ENCODE results near the gene SAXO2. TPM values are rescaled to one million over a fixed set of nuclear protein-coding genes. Genes with fewer than 3 reads are reported as not detected.
"Not testable (repeated sequence)": the region's sequence is repeated elsewhere in the genome, so short reads cannot be mapped to it uniquely, and the experiment has no call there.

Gene SAXO2
- total RNA-seq, 1 donor from 2014 or later: 0.58 TPM

GRCh38 chr15:82284381-82284780 is 21.8 kb downstream of the SAXO2 start:
- not testable (repeated sequence) for DNase-seq (ENCODE audit: low spot score); ATAC-seq

GRCh38 chr15:82286475-82286874 is 23.9 kb downstream of the SAXO2 start:
- not testable (repeated sequence) for DNase-seq (ENCODE audit: low spot score)

GRCh38 chr15:82288202-82288601 is 25.6 kb downstream of the SAXO2 start:
- not testable (repeated sequence) for ATAC-seq; DNase-seq (ENCODE audit: low spot score)

More at GRCh38 chr15:82286475-82286874, 23.9 kb downstream of the SAXO2 start:
- not testable (repeated sequence) for ATAC-seq

- DNase-seq (ENCODE audit: low spot score) (no peak), ATAC-seq (no peak)
Observed at GRCh38 chr15:82292271-82292670, 29.7 kb downstream of the SAXO2 start.

- DNase-seq (ENCODE audit: low spot score) (no peak), ATAC-seq (no peak)
Observed at GRCh38 chr15:82294061-82294690, 31.6 kb downstream of the SAXO2 start.

- ATAC-seq (no peak), DNase-seq (ENCODE audit: low spot score) (no peak)
Observed at GRCh38 chr15:82297546-82297945, 34.9 kb downstream of the SAXO2 start.

GRCh38 chr15:82298032-82298431 is 35.4 kb downstream of the SAXO2 start:
- no peak for ATAC-seq

GRCh38 chr15:82298520-82298919 is 35.9 kb downstream of the SAXO2 start:
- ATAC-seq (no peak), DNase-seq (ENCODE audit: low spot score) (no peak)

More at GRCh38 chr15:82298032-82298431, 35.4 kb downstream of the SAXO2 start:
- no peak for DNase-seq (ENCODE audit: low spot score)

- ATAC-seq; DNase-seq (ENCODE audit: low spot score): not testable (repeated sequence)
Observed at GRCh38 chr15:82299511-82299914, 36.9 kb downstream of the SAXO2 start.

- not testable (repeated sequence) for DNase-seq (ENCODE audit: low spot score); ATAC-seq
Observed at GRCh38 chr15:82300326-82300725, 37.7 kb downstream of the SAXO2 start.

- no peak for DNase-seq (ENCODE audit: low spot score)
Observed at GRCh38 chr15:82300883-82301282, 38.3 kb downstream of the SAXO2 start.

GRCh38 chr15:82301296-82302016 is 38.8 kb downstream of the SAXO2 start:
- ATAC-seq (no peak), DNase-seq (ENCODE audit: low spot score) (no peak)

More at GRCh38 chr15:82300883-82301282, 38.3 kb downstream of the SAXO2 start:
- ATAC-seq: no peak

GRCh38 chr15:82303956-82304777 is 41.5 kb downstream of the SAXO2 start:
- ATAC-seq (no peak), DNase-seq (ENCODE audit: low spot score) (peak; percentile 28)

- DNase-seq (ENCODE audit: low spot score) (peak; percentile 10), ATAC-seq (no peak)
Observed at GRCh38 chr15:82304778-82305090, 42.1 kb downstream of the SAXO2 start.

GRCh38 chr15:82305621-82306048 is 43.0 kb downstream of the SAXO2 start:
- peak; percentile 33 for DNase-seq (ENCODE audit: low spot score)
- ATAC-seq: no peak

GRCh38 chr15:82306791-82307713 is 44.4 kb downstream of the SAXO2 start:
- DNase-seq (ENCODE audit: low spot score): peak; percentile 19
- ATAC-seq: no peak

GRCh38 chr15:82307714-82308081 is 45.1 kb downstream of the SAXO2 start:
- DNase-seq (ENCODE audit: low spot score) (peak; percentile 7), ATAC-seq (no peak)

GRCh38 chr15:82309802-82310201 is 47.2 kb downstream of the SAXO2 start:
- no peak for ATAC-seq

GRCh38 chr15:82311321-82311720 is 48.7 kb downstream of the SAXO2 start:
- peak; percentile 10 for DNase-seq (ENCODE audit: low spot score)
- not testable (repeated sequence) for ATAC-seq

More at GRCh38 chr15:82309802-82310201, 47.2 kb downstream of the SAXO2 start:
- DNase-seq (ENCODE audit: low spot score): no peak
